Activated T-cell treated with anti-CD3 and anti-CD28 coated beads for 1 hour (primary cell): ENCODE data around the gene RER1.
"Not testable (repeated sequence)": the region's sequence is repeated elsewhere in the genome, so short reads cannot be mapped to it uniquely, and the experiment has no call there.

Experiments
- DNase-seq: peaks from one replicate; pipeline ENCODE4 v3.0.0-alpha.2; 2020; ENCODE audit warnings: low read depth

The RER1 gene

DNA sequence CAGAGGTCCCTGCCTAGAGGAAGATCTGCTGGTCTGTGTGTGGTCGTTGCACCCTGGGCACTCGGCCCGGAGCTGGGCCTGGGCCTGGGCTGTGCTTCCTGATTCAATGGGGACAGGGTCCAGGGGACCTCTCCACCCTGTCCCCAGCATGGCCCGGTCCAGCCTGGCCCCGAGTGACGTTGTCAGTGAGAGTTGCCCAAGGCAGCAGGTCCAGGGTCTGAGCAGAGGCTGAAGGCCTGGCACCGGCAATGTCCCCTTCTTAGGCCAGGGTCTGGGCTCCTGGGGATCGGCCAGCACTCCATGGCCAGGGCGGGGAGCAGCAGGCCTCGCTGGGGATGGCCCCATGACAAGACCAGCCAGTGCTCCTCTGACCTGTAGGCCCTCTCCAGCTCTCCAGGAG, 36.3 kb downstream of the RER1 start:
- DNase-seq: no peak

DNA sequence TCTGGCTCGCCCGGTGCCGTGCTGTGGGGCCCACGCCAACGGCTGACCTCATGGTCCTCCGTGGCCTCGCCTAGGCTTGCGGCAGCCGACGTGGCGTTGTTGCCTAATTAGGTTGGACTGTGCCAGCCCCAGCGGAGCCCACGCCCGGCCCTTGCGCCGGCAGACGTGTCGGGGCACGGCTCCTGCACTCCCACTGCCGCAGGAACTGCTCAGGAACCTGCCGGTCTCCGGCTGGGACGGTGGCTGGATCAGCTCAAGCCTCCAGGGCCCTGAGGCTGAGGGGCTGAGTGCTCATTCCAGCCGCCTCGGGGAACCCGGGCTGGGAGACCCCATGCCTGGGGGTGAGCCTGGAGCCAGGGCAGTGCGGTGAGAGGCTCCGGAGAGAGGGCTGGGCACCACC, 36.8 kb downstream of the RER1 start:
- DNase-seq: no peak

DNA sequence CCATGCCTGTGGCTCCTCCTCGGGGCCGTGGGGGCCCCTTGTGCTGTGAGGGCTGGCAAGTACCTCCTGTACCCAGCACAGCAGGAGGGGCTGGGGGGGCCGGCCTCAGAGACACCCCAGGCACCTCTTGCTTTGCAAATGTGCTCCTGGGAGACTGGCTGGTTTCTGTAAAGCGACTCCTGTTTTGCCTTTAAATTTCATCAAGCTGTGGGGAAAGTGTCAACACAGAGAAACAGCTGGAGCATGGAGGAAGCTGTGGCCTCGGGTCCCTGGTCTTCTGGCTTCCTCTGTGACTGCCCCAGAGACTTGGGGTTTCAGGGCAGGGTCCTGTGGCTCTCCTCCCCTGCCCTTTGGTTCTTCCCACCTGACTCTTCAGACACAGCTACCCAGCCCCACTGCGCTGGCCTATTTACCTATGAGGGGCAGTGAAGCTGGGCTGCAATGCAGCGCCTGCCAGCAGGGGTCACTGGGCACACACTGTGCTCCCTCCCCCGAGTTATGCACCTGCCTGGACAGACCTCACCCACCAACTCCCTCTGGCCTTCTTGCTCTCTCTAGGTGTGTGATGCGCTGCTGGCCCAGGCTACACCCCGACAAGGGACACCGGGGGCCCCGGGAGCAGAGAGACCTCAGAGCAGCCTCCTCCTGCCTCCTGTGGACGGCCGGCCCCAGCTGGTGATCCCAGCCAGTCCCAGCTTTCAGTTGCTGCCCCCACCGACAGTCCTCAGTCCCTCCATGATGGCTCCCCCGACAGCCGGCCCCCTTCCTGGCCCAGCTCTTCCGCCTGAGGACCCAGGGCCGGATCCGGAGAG, 38.3 kb downstream of the RER1 start:
- no peak for DNase-seq

DNA sequence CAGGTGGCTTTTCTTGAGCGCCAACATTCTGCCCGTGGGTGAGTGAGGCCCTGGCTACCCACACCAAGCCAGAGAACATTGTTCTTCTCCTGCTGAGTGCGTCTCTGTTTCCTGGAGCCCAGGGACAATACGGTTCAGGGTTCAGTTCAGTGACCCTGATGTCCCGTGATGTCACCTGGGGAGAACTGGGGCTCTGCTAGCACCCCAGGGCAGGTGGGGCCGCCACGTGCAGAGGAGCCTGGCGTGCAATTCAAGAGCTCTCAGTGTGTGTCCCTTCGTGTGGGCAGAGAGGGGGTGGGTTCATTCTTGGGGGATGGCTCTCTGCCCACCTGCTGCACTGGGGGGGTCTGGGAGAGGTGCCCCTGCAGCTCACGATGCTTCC, 38.9 kb downstream of the RER1 start:
- no peak for DNase-seq

DNA sequence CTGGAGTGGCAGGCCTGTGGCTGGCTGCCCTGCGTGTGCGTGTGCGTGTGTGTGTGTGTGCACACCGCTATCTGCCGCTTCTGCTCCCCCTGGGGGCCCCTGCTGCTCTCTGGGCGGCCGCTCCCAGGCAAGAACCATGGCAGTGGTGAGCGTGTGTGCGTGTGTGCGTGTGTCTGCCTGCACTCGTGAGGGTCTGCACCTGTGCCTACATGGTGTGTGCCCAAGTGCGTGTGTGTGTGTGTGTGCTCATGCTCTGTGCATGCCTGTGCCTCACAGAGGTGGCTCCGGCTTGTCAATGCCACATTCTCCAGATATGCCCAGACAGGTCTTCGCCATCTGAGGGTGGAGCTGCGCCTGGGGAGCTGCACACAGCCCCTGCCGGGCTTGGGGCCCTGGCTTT, 39.5 kb downstream of the RER1 start:
- DNase-seq: no peak

DNA sequence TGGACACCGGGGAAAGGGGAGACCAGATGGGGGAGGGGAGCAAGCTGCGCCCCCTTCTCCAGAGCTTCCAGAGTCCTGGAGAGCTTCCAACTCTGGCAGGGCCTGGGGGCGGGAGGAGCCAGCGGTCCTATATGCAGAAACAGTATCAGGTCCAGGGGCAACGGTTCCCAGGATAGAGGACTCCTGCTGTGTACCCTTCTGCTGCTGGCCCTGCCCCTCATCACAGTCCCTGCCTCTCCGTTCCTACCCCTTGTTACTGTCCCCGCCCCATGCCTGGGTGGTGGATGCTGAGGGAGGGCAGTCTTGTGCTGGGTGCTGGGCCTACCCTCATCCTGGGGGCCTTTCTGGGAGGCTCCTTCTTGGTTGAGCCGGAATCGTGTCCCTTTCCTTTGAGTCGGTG, 39.9 kb downstream of the RER1 start:
- DNase-seq: no peak

DNA sequence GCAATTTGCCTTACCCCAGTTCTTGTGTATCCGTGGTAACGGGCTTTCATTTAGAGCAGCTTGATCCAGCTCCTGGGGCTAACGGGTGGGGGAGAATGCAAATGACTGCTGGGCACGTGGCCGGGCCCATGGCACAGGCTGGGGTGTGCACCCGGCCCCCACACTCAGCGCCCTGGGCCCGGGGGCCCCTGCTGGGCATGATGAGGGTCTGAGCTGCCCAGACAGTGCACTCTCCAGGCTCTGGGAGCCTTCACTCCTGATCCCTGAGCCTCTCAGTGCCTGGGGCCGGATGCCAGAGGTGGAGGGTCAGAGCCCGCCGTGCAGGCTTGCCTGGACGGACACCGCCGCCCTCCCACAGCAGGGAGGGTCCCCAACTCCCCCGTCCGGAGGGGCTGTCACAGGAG, 40.8 kb downstream of the RER1 start:
- no peak for DNase-seq

DNA sequence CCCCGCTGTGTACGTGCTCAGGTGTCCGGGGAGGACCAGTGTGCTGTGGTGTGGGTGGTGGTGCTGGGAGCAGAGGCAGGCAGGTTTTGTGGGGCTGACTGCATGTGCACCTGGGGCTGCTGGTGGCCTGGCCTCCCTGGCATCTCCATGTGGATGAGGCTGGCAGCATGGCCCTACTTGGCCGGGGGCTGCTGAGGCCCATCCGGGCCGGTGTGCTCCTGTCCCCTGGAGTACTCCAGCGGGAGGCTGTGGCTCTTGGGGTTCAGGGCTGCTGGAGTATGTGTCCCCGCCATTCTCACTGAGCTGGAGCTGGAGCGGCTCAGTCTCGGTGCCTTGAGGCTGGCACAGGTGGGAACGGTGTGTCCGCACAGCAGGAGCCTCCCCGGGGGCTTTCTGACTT, 41.6 kb downstream of the RER1 start:
- no peak for DNase-seq

DNA sequence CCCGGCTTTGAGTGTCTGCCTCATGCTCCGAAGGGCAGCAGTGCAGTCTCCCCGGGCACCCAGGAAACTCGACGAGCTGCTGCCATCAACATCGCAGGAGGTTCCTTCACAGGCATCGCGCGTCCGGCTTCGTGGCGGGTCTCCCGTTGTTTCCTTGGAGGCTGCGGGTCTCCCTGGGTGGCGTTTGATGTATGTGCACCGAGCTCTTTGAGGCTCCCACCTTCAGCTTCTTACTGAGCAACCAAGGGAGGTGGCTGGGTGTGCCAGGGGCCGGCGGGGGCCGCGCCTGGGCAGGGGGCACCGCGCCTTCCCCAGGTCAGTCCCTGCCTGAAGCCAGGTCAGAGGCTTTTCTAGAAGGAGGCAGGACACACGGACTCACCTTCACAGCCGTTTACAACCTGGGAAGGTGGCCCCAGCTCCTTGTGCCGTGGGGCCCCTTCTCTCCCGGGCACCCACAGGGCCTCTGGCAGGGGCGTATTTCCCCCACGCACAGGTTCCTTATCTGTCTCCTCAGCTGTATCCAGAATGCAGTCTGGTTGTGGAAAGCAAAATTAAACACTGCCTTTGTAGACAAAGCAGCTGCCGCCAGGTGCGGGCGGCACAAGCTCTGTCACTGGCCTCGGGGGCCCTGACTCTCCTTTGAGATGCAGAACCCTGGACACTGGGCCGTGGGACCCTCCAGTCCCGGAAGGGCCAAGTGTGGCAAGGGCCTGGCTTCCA, 42.5 kb downstream of the RER1 start:
- DNase-seq: no peak

DNA sequence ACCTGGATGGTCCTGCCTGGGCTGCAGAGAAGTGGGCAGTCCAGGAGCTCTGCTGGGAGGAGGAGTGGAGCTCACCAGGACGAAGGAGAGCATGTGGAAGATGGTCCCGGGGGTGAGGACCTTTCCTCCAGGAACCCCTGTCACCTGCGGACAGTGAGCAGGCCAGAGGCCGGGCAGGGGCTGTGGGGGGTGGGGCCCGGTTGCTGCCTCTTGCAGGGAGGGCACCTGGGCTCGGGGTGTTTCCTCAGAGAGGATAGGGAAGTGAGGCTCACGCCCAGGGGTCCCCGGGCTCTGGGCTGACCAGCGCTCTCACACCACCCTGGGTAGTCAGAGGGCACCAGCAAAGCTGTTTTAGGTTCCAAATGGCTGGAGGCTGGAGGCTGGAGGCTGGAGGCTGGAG, 43.5 kb downstream of the RER1 start:
- DNase-seq: no peak

DNA sequence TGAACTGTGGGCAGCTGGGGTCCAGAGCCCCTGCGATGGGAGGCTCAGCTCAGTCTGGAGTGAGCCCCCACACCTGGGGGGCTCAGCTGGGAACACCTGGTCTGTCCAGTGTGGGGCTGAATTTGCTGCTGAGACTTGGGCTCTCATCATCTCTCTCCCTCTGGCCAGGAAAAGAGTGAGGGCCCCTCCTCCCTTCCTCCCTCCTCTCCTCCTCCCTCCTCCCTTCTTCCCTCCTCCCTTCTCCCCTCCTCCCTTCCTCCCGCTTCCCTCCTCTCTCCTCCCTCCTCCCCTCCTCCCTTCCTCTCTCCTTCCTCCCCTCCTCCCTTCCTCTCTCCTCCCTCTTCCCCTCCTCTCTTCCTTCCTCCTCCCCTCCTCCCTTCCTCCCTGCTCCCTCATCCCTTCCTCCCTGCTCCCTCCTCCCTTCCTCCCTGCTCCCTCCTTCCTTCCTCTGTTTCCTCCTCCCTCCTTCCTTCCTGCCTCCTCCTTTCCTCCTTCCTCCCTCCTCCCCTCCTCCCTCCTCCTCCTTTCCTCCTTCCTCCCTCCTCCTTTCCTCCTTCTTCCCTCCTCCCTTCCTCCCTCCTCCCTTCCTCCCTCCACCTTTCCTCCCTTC, 44.2 kb downstream of the RER1 start:
- DNase-seq: no peak

DNA sequence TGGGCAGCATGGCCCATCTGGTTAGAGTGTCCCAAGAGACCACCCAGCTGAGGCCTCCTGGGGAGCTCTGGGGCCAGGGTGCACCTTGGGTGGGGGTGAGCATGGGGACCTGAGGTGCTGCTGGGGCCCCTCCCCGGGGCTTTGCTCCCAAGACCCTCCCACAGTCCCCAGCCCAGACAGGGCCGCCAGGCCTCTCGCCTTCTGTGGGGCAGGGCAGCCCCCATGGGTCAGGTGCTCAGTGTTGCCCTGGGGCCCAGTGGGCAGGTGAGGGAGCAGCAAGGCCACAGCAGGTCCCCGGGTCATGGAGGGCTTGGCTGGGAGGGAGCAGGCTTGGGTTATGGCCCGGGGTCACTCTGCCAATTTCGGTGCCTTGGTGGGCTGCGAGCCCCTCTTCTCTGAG, 45.2 kb downstream of the RER1 start:
- DNase-seq: no peak

DNA sequence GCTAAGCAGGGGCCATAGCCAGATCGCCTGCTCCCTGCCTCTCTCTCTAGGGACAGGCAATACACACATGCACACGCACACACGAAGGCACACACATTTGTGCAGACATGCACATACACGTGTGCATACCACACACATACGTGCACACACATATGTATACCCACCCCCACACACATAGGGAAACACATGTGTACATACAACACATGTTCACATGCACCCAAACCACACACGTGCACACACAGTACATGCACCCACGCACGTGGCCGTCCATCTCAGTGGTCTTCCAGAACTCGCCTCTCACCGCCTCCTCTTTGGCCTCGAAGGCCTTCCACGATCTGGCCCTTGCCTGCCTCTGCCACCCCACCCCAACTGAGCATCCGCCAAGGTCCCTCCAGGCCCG, 46.0 kb downstream of the RER1 start:
- no peak for DNase-seq

DNA sequence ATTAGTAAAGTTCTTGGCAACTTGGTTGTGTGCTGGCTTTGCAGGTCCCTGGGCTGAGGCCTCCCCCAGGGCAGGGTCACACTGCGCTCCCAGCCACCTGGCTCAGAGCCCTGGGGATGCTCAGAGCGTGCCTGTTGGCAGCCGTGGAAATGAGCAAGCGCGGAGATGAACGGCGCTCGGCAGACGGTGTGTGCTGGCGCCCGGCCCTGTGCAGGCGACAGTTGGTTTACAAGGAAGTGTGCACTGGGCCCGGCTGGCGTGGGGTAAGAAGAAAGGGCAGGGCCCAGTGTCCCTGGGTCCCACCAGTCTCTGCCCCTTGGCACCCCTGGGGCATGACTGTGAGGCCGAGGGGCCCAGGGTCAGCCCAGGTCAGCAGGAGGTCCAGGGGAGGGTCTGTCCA, 46.4 kb downstream of the RER1 start:
- DNase-seq: no peak

DNA sequence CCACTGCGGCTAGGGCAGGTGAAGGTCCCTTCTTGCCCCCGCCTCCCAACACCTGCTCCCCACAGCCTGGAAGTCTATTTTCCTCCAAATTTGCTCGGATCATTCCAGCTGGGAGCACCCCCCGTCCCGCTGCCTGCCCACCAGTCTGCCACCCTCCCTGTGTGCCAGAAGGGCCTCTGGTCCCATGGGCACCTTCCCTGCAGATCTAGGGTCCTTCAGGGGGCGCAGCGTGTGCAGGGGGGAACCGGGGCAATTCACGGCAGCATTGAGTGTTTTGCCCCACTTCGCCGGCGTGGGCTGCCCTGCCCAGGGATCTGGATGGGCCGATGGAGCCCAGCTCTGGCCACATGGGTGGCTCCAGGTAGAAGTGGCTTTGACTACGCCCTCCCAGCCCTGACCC, 47.0 kb downstream of the RER1 start:
- DNase-seq: no peak

DNA sequence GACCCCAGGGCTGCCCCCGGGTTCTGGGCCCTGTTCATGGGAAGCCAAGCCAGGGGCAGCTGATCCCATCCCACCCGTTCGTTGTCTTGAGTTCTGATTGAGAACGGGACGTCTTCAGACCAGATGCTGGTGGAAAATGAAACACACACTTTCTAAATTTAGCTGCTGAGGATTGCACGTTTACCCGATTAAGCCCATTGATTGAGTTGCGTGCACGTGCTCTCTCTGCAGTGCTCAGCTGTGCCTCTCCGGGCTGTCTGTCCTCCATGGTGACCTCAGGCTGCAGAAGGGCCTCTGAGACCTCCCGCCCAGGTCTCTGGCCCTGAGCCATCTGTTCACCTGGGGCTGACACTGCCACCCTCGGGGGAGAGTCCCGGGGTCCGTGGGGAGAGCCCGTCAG, 47.7 kb downstream of the RER1 start:
- no peak for DNase-seq

DNA sequence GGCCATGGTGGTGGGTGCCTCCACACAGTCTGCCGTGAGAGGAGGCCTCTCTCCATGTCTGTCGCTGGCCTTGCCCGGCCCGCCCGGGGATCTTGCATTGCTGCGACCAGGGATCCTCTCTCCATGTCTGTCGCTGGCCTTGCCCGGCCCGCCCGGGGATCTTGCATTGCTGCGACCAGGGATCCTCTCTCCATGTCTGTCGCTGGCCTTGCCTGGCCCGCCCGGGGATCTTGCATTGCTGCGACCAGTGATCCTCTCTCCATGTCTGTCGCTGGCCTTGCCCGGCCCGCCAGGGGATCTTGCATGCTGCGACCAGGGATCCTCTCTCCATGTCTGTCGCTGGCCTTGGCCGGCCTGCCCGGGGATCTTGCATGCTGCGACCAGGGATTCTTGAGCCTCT, 48.7 kb downstream of the RER1 start:
- not testable (repeated sequence) for DNase-seq

DNA sequence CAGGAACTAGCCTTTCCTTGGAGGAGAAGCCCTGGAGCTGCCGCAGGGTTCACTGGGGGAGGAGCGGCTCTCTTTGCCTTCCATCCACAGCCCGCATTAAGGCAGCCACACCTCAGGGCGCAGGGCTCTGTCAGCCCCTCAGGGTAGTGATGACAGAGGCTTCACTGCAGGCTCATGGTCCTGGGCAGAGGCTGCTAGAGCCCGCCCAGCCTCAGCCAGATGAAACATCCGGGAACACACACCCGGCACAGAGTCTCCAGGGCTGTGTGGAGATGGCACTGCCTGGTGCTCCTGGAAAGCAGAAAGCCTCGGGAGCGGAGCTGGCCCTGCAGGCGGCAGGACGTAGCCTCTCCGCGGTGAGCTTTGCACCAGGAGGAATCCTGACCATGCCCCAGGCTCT, 50.1 kb downstream of the RER1 start:
- DNase-seq: no peak

DNA sequence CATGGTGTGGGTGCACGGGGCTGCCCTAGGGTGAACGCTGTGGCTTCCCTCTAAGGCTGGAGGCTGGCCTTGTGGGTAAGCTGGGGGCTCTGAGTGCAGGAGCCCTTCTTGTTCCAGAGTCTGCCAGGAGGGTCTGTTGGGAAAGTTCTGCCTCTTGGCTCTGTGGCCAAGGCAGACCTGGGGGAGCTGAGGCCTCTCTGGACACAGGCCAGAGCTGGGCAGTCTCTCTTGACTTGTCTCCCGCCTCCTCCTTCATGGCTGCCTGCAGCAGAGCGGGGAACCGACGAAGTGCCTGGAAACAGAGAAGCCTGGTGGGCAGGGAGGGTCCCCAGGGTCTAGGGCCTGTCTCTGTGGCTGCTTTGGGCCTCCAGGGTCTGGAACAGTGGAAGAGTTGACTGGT, 51.0 kb downstream of the RER1 start:
- no peak for DNase-seq

DNA sequence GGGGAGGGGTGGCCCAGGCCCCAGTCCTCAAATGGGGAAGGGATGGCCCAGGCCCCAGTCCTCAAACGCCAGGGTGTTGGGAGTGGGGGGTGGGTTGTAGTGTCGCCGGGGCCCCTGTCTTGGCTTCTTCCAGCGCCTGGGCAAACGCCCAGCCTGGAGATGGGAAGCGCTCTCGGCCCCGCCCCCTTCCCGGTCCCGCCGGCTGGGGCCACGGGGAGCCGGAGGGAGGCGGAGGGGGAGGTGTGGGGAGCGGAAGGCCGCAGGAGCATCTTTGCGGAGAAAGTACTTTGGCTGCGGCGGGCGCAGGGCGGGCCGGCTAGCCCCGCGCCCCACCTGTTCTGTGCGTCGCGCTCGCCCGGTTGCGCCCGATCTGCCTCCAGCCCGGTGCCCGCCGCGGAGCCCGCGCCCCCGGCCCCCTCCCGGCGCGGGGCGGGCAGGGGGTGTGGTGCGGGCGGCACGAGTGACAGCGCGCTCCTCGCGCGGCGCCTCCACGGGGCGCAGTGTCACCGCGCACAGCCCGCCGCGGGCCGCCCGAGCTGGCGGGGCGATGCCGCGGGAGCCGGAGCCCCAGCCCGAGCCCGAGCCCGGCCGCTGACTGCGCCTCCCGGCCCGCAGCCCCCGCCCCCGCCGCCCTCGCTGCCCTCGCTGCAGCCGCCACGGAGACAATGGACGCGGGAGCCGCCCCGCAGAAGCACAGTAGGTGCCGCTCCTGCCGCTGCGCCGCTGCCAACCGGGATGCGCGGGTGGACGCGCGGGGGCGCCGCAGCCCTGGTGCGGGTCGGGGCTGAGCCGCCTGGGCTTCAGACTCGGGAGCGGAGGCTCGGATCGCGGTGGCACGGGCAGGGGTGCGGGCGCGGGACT, 51.9 kb downstream of the RER1 start:
- no peak for DNase-seq

DNA sequence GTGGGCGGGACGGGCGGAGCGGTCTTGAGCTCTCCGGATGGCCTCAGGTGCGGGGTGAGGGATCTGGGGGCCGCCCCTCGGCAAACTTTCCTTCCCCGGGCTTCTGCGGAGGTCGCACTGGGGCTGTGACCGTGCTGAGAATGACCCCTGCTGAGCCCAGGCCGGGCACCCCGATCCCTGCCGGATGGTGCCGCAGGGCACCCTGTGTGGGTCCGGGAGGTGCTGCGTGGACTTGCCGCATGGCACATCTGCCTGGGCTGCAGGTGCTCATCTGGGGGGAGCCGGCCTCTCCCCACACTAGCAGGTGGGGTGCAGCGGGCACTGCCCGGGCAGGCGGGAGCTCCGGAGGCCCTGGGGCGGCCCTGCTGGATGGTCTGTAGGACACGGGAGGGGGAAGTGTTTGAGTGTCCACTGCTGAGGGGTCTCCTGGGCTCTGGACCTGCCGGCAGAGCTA, 52.5 kb downstream of the RER1 start:
- DNase-seq: no peak

DNA sequence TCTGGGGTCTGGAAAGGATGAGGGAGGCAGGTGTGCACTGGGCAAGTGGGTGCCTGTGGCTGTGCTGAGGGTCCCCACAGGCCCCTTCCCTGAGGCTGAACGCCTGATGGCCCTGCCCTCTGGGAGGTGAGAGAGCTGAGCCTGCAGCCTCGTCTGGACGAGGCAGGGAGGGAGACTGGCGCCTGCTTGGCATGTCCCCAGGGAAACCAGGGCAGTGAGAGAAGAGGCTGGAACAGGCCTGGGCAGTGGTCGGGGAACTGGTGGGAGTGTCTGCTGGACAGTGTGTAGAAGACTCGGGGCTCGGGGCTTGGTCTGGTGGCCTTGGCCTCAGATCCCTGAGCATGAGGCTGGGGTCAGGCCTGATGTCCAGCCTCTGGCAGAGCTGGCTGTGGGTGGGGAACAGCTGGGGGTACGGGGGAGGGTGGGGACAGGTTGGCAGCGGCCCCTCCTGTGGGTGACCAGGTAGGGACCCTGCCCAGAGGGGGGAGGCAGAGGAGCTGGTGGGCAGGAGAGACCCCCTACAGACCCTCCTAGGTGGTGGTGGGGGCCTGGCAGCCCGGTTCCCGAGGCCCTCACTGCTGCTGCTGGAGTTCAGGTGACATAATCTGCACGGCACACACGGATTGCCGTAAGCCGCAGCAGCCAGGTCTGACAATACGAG, 53.7 kb downstream of the RER1 start:
- no peak for DNase-seq
